Astrocyte of the cerebellum (primary cell): Measurements from ENCODE around the gene IFRD2.
"Not testable (repeated sequence)": the region's sequence is repeated elsewhere in the genome, so short reads cannot be mapped to it uniquely, and the experiment has no call there.

ENCODE experiments used
- DNase-seq: peaks from one replicate; pipeline ENCODE4 v3.0.0-alpha.2; 2011; ENCODE audit warnings: low read depth
- H3K4me3 ChIP-seq: 2 replicates; pipeline ENCODE4 v1.5.1; 2011; ENCODE audit warnings: mild to moderate bottlenecking, low read depth, low read length, moderate library complexity
- in situ Hi-C: cut with HindIII; loops from 2 replicates; pipeline ENCODE4 v1.10.0; 2017; ENCODE audit warnings: low sequenced_read_pairs
- TF ChIP-seq, protein P1 (sequence below): IDR thresholded peaks from 2 replicates; pipeline ENCODE4 v1.5.1; 2012; ENCODE audit warnings: low read length, low read depth, moderate library complexity, mild to moderate bottlenecking; ENCODE audit errors: missing control alignments

Gene IFRD2

GRCh38 chr3:50245251-50245745 is 46.9 kb downstream of the IFRD2 start:
- TF ChIP-seq, protein P1, sequence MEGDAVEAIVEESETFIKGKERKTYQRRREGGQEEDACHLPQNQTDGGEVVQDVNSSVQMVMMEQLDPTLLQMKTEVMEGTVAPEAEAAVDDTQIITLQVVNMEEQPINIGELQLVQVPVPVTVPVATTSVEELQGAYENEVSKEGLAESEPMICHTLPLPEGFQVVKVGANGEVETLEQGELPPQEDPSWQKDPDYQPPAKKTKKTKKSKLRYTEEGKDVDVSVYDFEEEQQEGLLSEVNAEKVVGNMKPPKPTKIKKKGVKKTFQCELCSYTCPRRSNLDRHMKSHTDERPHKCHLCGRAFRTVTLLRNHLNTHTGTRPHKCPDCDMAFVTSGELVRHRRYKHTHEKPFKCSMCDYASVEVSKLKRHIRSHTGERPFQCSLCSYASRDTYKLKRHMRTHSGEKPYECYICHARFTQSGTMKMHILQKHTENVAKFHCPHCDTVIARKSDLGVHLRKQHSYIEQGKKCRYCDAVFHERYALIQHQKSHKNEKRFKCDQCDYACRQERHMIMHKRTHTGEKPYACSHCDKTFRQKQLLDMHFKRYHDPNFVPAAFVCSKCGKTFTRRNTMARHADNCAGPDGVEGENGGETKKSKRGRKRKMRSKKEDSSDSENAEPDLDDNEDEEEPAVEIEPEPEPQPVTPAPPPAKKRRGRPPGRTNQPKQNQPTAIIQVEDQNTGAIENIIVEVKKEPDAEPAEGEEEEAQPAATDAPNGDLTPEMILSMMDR, result no peak
- in situ Hi-C loops, result no loop called here
- no peak for DNase-seq
- H3K4me3 ChIP-seq, result no peak overlapping the region

- in situ Hi-C loops, result loop anchor here (5.0 kb wide), 2 partner anchors 53 to 133 kb away; partner anchors contain the start of gene GNAT1
- H3K4me3 ChIP-seq, DNase-seq: not testable (repeated sequence)
Observed at GRCh38 chr3:50244813-50245212, 47.4 kb downstream of the IFRD2 start.

DNA sequence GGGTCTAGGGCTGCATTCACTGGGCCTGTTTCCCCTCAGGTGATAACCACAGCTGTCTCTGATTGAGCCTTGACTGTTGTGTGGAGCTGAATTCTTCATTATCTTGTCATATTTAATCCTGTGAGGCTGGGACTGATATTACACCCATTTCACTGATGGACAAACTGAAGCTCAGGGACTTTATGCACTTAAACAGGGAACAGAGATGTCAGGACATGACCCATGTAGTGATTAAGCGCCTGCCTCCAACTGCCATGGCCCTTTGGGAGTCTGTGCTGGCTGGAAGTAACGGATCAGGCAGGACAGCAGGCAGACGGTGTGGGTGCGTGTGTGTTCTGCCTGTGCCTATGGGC is 48.7 kb downstream of the IFRD2 start:
- no peak for DNase-seq
- TF ChIP-seq, protein P1, result no peak

GRCh38 chr3:50242851-50243542 is 49.2 kb downstream of the IFRD2 start:
- no peak for DNase-seq
- in situ Hi-C loops, result loop anchor here (5.0 kb wide), 2 partner anchors 51 to 131 kb away; partner anchors contain the start of gene GNAT1
- TF ChIP-seq, protein P1, result no peak
- H3K4me3 ChIP-seq, result no peak overlapping the region

More for the DNA sequence above, 48.7 kb downstream of the IFRD2 start:
- in situ Hi-C loops, result loop anchor here (5.0 kb wide), 2 partner anchors 51 to 131 kb away; partner anchors contain the start of gene GNAT1
- no peak overlapping the region for H3K4me3 ChIP-seq

DNA sequence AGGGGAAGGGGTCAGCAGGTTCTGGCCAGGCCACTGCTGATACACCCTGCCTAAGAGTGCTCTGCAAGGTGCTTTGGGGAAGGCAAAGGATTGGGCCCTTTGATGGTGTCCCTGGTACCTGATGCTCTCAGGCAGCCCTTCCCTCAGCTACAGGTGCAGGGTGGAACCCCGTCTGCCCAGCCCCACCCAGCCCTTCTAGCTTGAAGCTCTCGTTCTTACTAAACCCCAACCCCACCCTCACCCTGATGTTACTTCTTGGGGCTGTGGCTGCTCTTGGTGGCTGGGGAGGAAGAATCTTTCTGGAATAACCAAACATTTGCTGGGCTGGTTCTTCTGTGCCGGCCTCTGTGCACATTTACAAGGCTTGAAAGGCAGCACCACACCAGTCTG is 49.9 kb downstream of the IFRD2 start:
- in situ Hi-C loops, result loop anchor here (5.0 kb wide), 2 partner anchors 50 to 130 kb away; partner anchors contain the start of gene GNAT1
- TF ChIP-seq, protein P1, result no peak
- no peak overlapping the region for H3K4me3 ChIP-seq
- DNase-seq, result no peak

DNA sequence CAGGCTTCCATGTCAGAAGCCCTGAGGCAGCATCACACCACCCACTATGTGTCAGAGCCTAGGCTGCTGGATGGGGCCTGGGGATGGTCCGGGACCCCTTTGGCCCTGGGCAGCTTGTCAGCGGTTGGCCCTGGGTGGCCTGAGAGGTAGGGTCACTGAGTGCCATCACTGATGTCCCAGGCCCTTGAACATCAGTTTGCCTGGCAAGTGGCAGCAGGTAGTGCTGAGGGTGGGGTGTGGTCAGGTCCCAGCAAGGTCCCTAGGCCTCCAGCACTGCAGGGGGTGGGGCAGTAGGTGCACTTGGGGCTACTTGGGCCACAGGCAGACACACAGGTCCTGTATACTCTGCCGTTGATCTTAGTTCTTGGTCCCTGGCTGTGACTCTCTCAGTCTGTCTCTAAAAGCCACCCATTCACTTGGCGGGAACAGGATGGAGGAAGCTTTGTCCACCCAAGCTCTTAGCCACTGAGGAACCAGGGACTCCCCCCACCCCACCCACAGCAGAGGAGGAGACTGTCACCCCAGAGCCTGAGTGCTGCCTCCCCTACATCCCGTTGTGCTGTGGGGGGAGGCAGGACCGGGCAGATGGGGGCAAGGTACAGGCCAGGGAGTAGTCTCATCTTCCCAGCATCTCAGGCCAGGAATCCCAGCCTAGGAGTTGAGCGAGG is 50.4 kb downstream of the IFRD2 start:
- in situ Hi-C loops, result loop anchor here (5.0 kb wide), 2 partner anchors 50 to 130 kb away; partner anchors contain the start of gene GNAT1

More for the DNA sequence above, 50.4 kb downstream of the IFRD2 start:
- no peak overlapping the region for H3K4me3 ChIP-seq
- TF ChIP-seq, protein P1, result no peak
- no peak for DNase-seq
